ENCODE data around the gene DIS3. TPM values are rescaled to one million over a fixed set of nuclear protein-coding genes. Genes with fewer than 3 reads are reported as not detected.

DIS3 gene
- total and polyA plus RNA-seq, 2 of the 13 experiments (the other 11 are each of a cell fraction or from before 2014, with no cell fraction given), result 13.2 to 35.0 TPM

DNA sequence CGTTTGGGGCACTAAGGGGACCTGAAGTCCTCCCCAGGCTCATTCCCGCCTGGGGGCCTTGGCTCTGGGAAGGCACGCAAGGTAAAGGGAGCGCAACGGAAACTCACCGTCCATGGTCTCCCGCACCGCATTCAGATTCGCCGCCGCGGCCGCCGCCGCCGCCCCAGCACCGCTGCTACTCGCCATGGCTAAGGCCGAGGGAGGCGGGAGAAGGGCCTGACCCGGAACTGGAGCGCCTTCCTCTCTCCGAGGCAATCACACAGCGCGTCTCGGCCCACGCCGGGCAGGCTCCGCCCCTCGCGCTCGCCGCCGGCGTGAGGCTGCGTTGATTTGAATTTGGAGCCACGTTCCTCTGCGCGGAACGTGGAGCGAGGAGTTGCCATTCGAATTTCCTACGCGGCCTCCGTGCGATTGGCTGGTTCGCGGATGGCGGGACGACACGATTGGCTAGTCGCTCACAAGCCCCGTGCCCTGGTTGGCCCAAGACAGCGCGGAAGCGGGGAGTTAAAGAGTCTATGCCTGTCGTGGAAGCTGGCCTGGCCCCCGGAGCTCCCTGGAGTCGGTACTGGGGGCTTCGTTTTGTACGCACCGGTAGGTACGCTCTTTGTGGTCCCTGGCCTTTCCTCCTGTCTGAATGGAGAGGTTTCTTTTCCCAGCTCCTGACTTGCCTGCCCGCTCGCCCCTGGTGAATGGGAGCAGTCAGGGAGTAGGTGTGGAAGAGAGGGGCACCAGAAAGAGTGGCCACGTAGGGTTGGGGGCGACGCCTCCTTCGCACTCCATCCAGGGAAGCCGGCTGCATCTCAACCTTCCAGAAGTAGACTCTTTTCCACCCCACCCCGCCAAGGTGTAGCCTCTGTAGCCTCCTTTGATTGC lies 54.0 kb downstream of the DIS3 start, which contains the start of the genes BORA and MZT1 (continued):
- no peak; the same call in 1 of the 2 replicates for TF ChIP-seq SAFB2 (CRISPR knock-in tag; IDR thresholded peaks at IDR 0.05; ENCODE audit: borderline replicate concordance, low read depth)
- TF ChIP-seq MED1 (CRISPR knock-in tag; IDR thresholded peaks at IDR 0.05), result peak; percentile 68; the same call in 1 of the 2 replicates
- TF ChIP-seq ZNF614 (CRISPR knock-in tag; IDR thresholded peaks at IDR 0.05; ENCODE audit: borderline replicate concordance), result peak; percentile 83; the same call in 1 of the 2 replicates
- TF ChIP-seq BCL6 (CRISPR knock-in tag; IDR thresholded peaks at IDR 0.05), result no peak; the same call in 1 of the 2 replicates
- TF ChIP-seq ZNF547 (CRISPR knock-in tag; IDR thresholded peaks at IDR 0.05), result peak; percentile 89; the same call in 1 of the 2 replicates
- no peak; the same call in 1 of the 2 replicates for TF ChIP-seq ZNF891 (CRISPR knock-in tag; IDR thresholded peaks at IDR 0.05)
- 0 out of 2 replicates have a peak, but pooled peaks have one; percentile 40 for TF ChIP-seq RARA (CRISPR knock-in tag; IDR thresholded peaks at IDR 0.05)
- no peak for TF ChIP-seq ZNF44 (CRISPR knock-in tag; IDR thresholded peaks at IDR 0.05)
- no peak for TF ChIP-seq ZKSCAN5 (CRISPR knock-in tag; IDR thresholded peaks at IDR 0.05)
- no peak for TF ChIP-seq ZNF7 (CRISPR knock-in tag; IDR thresholded peaks at IDR 0.05)
- TF ChIP-seq ZNF510 (CRISPR knock-in tag; IDR thresholded peaks at IDR 0.05; ENCODE audit: low read depth), result peak; percentile 88; the same call in 1 of the 2 replicates
- TF ChIP-seq PTBP1 (IDR thresholded peaks at IDR 0.05; ENCODE audit: low read depth, low read length, poor library complexity, severe bottlenecking), result no peak
- TF ChIP-seq ZMYM2 (CRISPR knock-in tag; IDR thresholded peaks at IDR 0.05), result peak; percentile 91
- TF ChIP-seq, protein P1, sequence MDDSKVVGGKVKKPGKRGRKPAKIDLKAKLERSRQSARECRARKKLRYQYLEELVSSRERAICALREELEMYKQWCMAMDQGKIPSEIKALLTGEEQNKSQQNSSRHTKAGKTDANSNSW (CRISPR knock-in tag; IDR thresholded peaks at IDR 0.05; ENCODE audit: borderline replicate concordance), result no peak; the same call in 1 of the 2 replicates
- peak; percentile 98 for TF ChIP-seq POGZ (CRISPR knock-in tag; IDR thresholded peaks at IDR 0.05)
- TF ChIP-seq JDP2 (CRISPR knock-in tag; IDR thresholded peaks at IDR 0.05; ENCODE audit: borderline replicate concordance), result peak; percentile 95
- TF ChIP-seq ZNF350 (CRISPR knock-in tag; IDR thresholded peaks at IDR 0.05; ENCODE audit: borderline replicate concordance, low read depth), result peak; percentile 84
- TF ChIP-seq ZNF3 (CRISPR knock-in tag; IDR thresholded peaks at IDR 0.05), result no peak
- TF ChIP-seq ZNF180 (CRISPR knock-in tag; IDR thresholded peaks at IDR 0.05; ENCODE audit: borderline replicate concordance, low read depth), result no peak
- TF ChIP-seq SUZ12 (IDR thresholded peaks at IDR 0.05; ENCODE audit: low read depth, low read length), result no peak
- TF ChIP-seq ZNF138 (CRISPR knock-in tag; IDR thresholded peaks at IDR 0.05; ENCODE audit: low read depth), result no peak
- no peak for TF ChIP-seq ZNF615 (CRISPR knock-in tag; IDR thresholded peaks at IDR 0.05; ENCODE audit: borderline replicate concordance)
- TF ChIP-seq, protein P2, sequence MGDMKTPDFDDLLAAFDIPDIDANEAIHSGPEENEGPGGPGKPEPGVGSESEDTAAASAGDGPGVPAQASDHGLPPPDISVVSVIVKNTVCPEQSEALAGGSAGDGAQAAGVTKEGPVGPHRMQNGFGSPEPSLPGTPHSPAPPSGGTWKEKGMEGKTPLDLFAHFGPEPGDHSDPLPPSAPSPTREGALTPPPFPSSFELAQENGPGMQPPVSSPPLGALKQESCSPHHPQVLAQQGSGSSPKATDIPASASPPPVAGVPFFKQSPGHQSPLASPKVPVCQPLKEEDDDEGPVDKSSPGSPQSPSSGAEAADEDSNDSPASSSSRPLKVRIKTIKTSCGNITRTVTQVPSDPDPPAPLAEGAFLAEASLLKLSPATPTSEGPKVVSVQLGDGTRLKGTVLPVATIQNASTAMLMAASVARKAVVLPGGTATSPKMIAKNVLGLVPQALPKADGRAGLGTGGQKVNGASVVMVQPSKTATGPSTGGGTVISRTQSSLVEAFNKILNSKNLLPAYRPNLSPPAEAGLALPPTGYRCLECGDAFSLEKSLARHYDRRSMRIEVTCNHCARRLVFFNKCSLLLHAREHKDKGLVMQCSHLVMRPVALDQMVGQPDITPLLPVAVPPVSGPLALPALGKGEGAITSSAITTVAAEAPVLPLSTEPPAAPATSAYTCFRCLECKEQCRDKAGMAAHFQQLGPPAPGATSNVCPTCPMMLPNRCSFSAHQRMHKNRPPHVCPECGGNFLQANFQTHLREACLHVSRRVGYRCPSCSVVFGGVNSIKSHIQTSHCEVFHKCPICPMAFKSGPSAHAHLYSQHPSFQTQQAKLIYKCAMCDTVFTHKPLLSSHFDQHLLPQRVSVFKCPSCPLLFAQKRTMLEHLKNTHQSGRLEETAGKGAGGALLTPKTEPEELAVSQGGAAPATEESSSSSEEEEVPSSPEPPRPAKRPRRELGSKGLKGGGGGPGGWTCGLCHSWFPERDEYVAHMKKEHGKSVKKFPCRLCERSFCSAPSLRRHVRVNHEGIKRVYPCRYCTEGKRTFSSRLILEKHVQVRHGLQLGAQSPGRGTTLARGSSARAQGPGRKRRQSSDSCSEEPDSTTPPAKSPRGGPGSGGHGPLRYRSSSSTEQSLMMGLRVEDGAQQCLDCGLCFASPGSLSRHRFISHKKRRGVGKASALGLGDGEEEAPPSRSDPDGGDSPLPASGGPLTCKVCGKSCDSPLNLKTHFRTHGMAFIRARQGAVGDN (CRISPR knock-in tag; IDR thresholded peaks at IDR 0.05), result peak; percentile 95
- peak; percentile 68; the same call in 1 of the 2 replicates for TF ChIP-seq ZNF768 (CRISPR knock-in tag; IDR thresholded peaks at IDR 0.05)
- TF ChIP-seq ZNF776 (CRISPR knock-in tag; IDR thresholded peaks at IDR 0.05), result peak; percentile 86; the same call in 1 of the 2 replicates
- TF ChIP-seq, protein P3, sequence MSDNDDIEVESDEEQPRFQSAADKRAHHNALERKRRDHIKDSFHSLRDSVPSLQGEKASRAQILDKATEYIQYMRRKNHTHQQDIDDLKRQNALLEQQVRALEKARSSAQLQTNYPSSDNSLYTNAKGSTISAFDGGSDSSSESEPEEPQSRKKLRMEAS (IDR thresholded peaks at IDR 0.05), result peak; percentile 99

Data from HepG2 (cell line).